ENCODE data around the gene AP3D1. TPM values are rescaled to one million over a fixed set of nuclear protein-coding genes. Genes with fewer than 3 reads are reported as not detected.

AP3D1 gene
- total and polyA plus RNA-seq, 2 donors (not counting 3 experiments of a cell fraction or from before 2014, with no cell fraction given) = 130 to 137 TPM

DNA sequence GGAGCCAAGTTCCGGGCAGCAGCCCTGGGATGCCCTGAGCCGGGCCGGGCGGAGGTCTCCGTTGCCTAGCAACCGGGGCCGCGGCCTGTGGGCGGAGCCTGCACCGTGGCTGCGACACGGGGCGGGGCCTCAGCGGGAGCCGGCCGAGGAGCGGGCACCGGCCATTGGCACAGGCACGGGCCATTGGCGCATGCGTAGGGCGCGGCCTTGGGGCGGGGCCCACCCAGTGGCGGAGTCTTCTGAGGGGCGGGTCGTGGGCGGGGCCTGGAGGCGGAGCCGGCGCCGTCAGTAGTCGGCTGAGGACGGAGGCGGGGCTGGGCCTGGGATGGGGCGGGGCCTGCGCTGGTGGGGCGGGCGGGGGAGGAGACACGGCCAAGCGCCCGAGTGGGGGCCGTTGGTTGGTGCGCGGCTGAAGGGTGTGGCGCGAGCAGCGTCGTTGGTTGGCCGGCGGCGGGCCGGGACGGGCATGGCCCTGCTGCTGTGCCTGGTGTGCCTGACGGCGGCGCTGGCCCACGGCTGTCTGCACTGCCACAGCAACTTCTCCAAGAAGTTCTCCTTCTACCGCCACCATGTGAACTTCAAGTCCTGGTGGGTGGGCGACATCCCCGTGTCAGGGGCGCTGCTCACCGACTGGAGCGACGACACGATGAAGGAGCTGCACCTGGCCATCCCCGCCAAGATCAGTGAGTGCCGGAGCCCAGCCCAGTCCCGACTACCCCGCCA, 54.7 kb downstream of the AP3D1 start, which contains the start of gene IZUMO4:
IZUMO4 (plus strand) TSS at position 436 of the 723 bp plus-strand sequence; CDS start at position 467, 31 bp downstream.
- CTCF ChIA-PET = interaction anchor here (1.0 kb wide), 1 partner anchor 9 kb away, joined by 3 read pairs; no protein-coding TSS in a partner anchor
- Histone ChIP-seq H3K4me3 (replicated peaks in 1 of 3; ENCODE audit: insufficient read depth in 1 of 3, low read depth in 1 of 3, low read length in 3 of 3) (peak within 1 kb of the TSS; percentile 58 to 90 (median 75)), H3K9me3 (replicated peaks; ENCODE audit: control insufficient read depth, insufficient read depth, low read length) (no peaks in the 10 kb centered on the region), H3K36me3 (ENCODE audit: control insufficient read depth in 2 of 2, extremely low read depth in 1 of 2, insufficient read depth in 2 of 2, low read length in 2 of 2) (peaks cover 0 to 21% of the 10 kb centered on the region in 2 experiments), H3K4me1 (ENCODE audit: control insufficient read depth, extremely low read depth, insufficient read depth, low read length) (peaks cover 13% of the 10 kb centered on the region), H3K4me2 (ENCODE audit: insufficient read depth, low read length) (peak within 1 kb of the TSS; percentile 87), H3K27ac (ENCODE audit: insufficient read depth, low read depth, low read length) (peak within 1 kb of the TSS; percentile 75), H3K27me3 (ENCODE audit: control insufficient read depth in 2 of 2, insufficient read depth in 2 of 2, low read length in 2 of 2) (no peaks in the 10 kb centered on the region), H3K79me2 (ENCODE audit: control insufficient read depth, insufficient read depth, low read length) (peaks cover 28% of the 10 kb centered on the region), H2AFZ (ENCODE audit: low read depth, low read length) (peak within 1 kb of the TSS; percentile 87), H3K9me1 (replicated peaks; ENCODE audit: control insufficient read depth, extremely low read depth, insufficient read depth, low read length) (no peaks in the 10 kb centered on the region), H4K20me1 (replicated peaks; ENCODE audit: control insufficient read depth, extremely low read depth, insufficient read depth, low read length) (no peaks in the 10 kb centered on the region), H3K9ac (replicated peaks; ENCODE audit: extremely low read depth, insufficient read depth, low read length) (peak within 1 kb of the TSS; percentile 76)
- POLR2A ChIA-PET = no interaction called here
- intact Hi-C loops (cut with micrococcal nuclease) (loop anchor here (1.0 kb wide), 5 partner anchors 11 to 233 kb away; partner anchors contain the start of genes AP3D1, KLF16 and MKNK2), dilution Hi-C loops (cut with MboI; ENCODE audit: extremely low pct_ligation_motif_present, low sequenced_read_pairs) (no loop called here)
- BruUV-seq (replicated peaks) = no TSS peak
- DNase-seq (ENCODE audit: low read depth, low spot score) = peak; percentile 97
- peak; percentile 99 for FAIRE-seq
- TF ChIP-seq, protein P1, sequence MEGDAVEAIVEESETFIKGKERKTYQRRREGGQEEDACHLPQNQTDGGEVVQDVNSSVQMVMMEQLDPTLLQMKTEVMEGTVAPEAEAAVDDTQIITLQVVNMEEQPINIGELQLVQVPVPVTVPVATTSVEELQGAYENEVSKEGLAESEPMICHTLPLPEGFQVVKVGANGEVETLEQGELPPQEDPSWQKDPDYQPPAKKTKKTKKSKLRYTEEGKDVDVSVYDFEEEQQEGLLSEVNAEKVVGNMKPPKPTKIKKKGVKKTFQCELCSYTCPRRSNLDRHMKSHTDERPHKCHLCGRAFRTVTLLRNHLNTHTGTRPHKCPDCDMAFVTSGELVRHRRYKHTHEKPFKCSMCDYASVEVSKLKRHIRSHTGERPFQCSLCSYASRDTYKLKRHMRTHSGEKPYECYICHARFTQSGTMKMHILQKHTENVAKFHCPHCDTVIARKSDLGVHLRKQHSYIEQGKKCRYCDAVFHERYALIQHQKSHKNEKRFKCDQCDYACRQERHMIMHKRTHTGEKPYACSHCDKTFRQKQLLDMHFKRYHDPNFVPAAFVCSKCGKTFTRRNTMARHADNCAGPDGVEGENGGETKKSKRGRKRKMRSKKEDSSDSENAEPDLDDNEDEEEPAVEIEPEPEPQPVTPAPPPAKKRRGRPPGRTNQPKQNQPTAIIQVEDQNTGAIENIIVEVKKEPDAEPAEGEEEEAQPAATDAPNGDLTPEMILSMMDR (IDR thresholded peaks at IDR 0.05; ENCODE audit: extremely low read depth in 1 of 2, insufficient read depth in 1 of 2, low read depth in 1 of 2, low read length in 2 of 2) = peak in 1 of 2 donors; percentile 58
- TF ChIP-seq JUN (IDR thresholded peaks at IDR 0.05; ENCODE audit: borderline replicate concordance, insufficient read depth, insufficient read length, low read depth) = no peak

DNA sequence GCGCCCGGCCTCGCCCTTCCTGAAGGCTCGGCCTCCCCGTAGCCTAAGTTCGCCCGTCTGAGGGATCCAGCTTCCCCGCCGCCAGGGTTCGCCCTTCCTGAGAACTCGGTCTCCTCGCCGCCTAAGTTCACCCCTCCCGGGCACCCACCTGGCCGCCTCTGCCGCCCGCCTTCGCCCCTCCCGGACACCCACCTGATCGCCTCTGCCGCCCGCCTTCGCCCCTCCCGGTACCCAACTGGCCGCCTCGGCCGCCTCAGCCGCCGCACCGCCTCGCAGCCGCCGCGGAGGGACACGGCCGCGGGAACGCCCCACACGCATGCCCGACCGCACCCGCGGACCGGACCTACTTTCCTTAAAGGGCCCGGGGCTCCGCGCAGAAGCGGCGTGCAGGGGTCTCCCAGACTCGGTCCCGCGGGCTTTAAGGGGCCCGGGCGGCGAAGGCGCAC, 55.3 kb downstream of the AP3D1 start, which contains the start of gene MOB3A:
MOB3A (minus strand) TSS at position 293 of the 446 bp plus-strand sequence. CDS start 17,766 bp downstream, outside the sequence.
- FAIRE-seq = peak; percentile 66
- no peak for DNase-seq (ENCODE audit: low read depth, low spot score)
- peak within 1 kb of the TSS; percentile 58 to 90 (median 75) for H3K4me3 ChIP-seq (replicated peaks in 1 of 3; ENCODE audit: insufficient read depth in 1 of 3, low read depth in 1 of 3, low read length in 3 of 3)
- H3K36me3 ChIP-seq (ENCODE audit: control insufficient read depth in 2 of 2, extremely low read depth in 1 of 2, insufficient read depth in 2 of 2, low read length in 2 of 2) = peaks cover 0 to 15% of the 10 kb centered on the region in 2 experiments
- intact Hi-C loops (cut with micrococcal nuclease) = loop anchor here (1.0 kb wide), 5 partner anchors 11 to 233 kb away; partner anchors contain the start of genes AP3D1, KLF16 and MKNK2
- dilution Hi-C loops (cut with MboI; ENCODE audit: extremely low pct_ligation_motif_present, low sequenced_read_pairs) = no loop called here
- CTCF ChIA-PET = interaction anchor here (0.6 to 2.6 kb wide), 4 partner anchors 9 to 159 kb away, joined by 3 to 7 read pairs (median 4); no protein-coding TSS in a partner anchor
- POLR2A ChIA-PET = no interaction called here
- BruUV-seq (replicated peaks) = no TSS peak
- TF ChIP-seq POLR2AphosphoS5 (IDR thresholded peaks at IDR 0.05; ENCODE audit: insufficient read depth, low read depth, low read length) (peak; percentile 78), POLR2A (IDR thresholded peaks at IDR 0.05; ENCODE audit: low read depth, low read length) (no peak), MYC (IDR thresholded peaks at IDR 0.05; ENCODE audit: low read depth, low read length) (peak; percentile 71), MAX (IDR thresholded peaks at IDR 0.05; ENCODE audit: insufficient read depth, insufficient read length) (peak; percentile 34), GATA2 (IDR thresholded peaks at IDR 0.05; ENCODE audit: insufficient read depth, insufficient read length, low read depth, low read length) (no peak), JUN (IDR thresholded peaks at IDR 0.05; ENCODE audit: borderline replicate concordance, insufficient read depth, insufficient read length, low read depth) (no peak), FOS (IDR thresholded peaks at IDR 0.05; ENCODE audit: borderline replicate concordance, insufficient read depth, low read length) (no peak), EZH2 (IDR thresholded peaks at IDR 0.05; ENCODE audit: borderline replicate concordance, low read depth, low read length, severe bottlenecking) (no peak)
- TF ChIP-seq, protein P1 (IDR thresholded peaks at IDR 0.05; ENCODE audit: extremely low read depth in 1 of 2, insufficient read depth in 1 of 2, low read depth in 1 of 2, low read length in 2 of 2) = peak; percentile 42 to 50
- H2AFZ ChIP-seq (ENCODE audit: low read depth, low read length) = peak within 1 kb of the TSS; percentile 87
- H4K20me1 ChIP-seq (replicated peaks; ENCODE audit: control insufficient read depth, extremely low read depth, insufficient read depth, low read length) = no peaks in the 10 kb centered on the region
- no peaks in the 10 kb centered on the region for H3K9me3 ChIP-seq (replicated peaks; ENCODE audit: control insufficient read depth, insufficient read depth, low read length)
- peaks cover 15% of the 10 kb centered on the region for H3K4me1 ChIP-seq (ENCODE audit: control insufficient read depth, extremely low read depth, insufficient read depth, low read length)
- peaks cover 29% of the 10 kb centered on the region for H3K79me2 ChIP-seq (ENCODE audit: control insufficient read depth, insufficient read depth, low read length)
- no peaks in the 10 kb centered on the region for H3K27me3 ChIP-seq (ENCODE audit: control insufficient read depth in 2 of 2, insufficient read depth in 2 of 2, low read length in 2 of 2)
- H3K4me2 ChIP-seq (ENCODE audit: insufficient read depth, low read length) = peak within 1 kb of the TSS; percentile 87
- H3K9ac ChIP-seq (replicated peaks; ENCODE audit: extremely low read depth, insufficient read depth, low read length) = peak within 1 kb of the TSS; percentile 76
- no peaks in the 10 kb centered on the region for H3K9me1 ChIP-seq (replicated peaks; ENCODE audit: control insufficient read depth, extremely low read depth, insufficient read depth, low read length)
- H3K27ac ChIP-seq (ENCODE audit: insufficient read depth, low read depth, low read length) = peak within 1 kb of the TSS; percentile 75

All from endothelial cell of umbilical vein (primary cell).